HG02970 (cell line): ENCODE measurements around the gene CACNA2D3.

Source experiments
- ATAC-seq: cut with Tn5 transposase; IDR thresholded peaks from one replicate; pipeline ENCODE4 v1.9.1; 2021; ENCODE audit warnings: mild to moderate bottlenecking, moderate library complexity, moderate number of reproducible peaks; ENCODE audit not compliant: unreplicated experiment, low FRiP score

CACNA2D3 gene

DNA sequence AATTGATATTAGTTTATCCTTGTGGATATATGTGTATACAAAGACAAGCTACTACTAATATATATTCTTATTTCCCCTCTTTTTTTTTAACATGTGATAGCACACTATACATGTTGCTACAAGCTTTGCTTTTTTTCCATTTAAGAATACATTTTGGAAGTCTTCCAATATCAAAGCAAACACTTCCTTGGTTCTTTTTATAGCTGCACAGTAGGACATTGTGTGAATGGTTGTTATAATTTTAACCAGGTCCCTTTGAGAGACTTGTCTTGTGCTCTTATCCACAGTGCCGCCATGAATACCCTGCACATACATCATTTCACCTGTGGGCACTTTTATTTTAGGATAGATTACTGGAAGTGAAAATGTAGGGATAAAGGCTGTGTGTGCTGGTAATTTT lies 88.7 kb downstream of the CACNA2D3 start:
- ATAC-seq, result no peak

DNA sequence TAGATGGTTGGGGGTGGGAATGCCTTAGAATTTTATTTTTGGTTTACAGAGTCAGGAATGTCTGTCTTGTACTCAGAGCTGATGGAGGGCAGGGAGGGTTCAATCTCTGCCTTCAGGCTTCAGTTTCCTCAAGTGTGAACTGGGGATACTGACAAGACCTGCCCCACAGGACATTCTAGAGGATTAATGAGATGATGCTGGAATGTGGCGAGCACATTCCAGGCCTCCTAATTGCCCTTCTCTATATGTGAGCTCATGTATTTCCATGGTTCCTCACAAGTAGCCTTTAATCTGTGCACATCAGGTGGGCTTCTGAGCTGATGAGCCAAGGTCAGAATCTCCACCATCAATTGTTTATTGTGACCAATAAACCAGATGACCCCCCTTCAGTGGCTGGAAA lies 90.4 kb downstream of the CACNA2D3 start:
- no peak for ATAC-seq

DNA sequence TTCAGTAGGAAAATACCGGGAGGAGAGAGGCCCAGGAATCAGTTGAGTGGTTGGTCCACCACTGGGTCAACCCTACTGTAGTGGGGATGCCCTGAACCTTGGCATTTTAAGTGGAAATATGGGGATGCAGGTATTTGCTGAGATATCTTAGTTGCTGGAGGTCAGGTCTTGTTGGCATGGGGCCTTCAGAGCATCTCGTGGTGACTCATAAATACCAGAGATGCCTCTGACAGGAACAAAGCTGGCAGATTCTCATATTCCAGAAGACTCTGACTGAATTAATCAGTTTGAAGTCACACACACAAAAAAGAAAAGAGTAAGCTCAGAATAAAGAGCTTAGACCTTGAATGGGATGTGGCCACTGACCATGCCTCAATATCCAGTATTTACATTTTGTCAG lies 91.6 kb downstream of the CACNA2D3 start:
- no peak for ATAC-seq

DNA sequence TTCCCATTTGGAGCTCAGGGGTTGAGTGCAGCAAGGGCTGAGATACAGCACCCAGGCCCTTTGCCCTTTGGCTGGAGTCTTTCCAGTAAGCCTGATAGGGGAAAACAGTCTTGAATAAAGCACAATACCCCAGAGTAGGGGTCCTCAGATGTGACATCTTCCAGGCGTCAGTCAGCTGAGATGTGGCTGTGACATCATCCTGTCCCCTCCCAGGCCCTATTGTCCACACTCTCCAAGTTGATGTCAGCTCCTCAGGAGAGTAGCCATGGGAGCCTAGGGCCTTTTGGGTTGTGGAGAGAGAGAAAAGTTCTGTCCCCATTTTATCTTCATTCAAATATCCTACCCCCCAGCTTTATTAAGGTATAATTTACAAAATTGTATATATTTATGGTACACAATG lies 92.5 kb downstream of the CACNA2D3 start:
- ATAC-seq, result no peak

DNA sequence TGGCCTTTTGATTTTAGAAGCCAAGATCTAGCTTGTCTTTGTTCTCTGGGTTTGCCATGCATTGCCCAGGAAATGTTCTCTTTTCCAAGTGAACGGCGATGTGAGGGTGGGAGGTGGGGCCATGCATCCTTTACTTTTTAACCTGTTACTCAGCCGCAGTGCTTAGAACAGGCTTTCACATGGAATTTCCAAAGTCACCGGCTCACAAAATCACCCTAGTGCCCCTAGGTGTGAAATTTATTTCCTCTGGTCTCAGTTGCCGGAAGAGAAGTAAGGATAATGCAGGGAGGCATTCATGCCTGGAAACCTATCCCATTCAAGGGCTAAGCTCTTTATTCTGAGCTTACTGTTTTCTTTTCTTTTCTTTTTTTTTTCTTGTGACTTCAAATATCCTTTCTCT lies 93.2 kb downstream of the CACNA2D3 start:
- ATAC-seq, result no peak

DNA sequence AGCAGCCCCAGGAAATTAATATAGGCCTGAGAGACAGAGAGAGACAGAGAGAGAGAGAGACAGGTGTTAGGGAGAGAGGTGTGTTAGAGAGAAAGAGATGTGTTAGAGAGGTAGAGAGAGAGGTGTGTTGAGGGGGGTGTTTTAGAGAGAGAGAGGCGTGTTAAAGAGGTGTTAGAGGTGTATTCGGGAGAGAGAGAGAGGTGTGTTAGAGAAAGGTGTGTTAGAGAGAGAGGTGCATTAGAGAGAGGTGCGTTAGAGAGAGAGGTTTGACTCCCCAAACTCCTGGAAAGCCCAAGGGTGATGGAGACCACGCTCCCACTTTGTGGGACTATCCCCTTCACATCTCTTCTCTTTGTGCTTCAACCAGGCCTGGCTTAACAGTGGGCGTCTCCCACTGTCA lies 95.5 kb downstream of the CACNA2D3 start:
- no peak for ATAC-seq

DNA sequence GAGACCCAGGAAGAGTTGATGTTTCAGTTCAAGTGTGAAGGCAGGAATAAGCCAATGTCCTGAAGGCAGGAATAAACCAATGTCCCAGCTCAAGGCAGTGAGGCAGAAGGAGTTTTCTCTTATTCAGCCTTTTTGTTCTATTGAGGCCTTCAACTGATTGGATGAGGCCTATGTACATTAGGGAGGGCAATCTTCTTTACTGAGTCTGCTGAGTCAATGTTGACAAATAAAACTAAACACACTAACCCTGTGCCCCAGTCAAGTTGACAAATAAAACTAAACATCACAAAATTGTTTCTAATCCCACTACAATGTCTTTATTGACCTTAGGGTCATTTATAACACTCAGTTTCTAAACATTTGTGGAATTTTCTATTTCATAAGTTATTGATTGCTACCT lies 100.0 kb downstream of the CACNA2D3 start:
- no peak for ATAC-seq

DNA sequence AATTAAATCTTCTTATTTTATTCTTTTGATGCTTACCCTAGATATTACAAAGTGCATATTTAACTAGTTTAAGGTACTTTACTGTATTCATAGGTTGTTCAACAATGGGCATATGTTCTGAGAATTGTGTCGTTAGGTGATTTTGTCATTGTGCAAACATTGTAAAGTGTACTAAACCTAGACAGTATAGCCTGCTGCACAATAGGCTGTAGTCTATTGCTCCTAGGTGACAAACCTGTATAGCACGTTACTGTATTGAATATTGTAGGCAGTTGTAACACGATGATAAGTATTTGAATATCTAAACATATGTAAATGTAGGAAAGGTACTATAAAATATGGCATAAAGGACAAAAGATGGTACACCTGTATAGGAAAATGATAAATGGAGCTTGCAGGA lies 100.7 kb downstream of the CACNA2D3 start:
- no peak for ATAC-seq

DNA sequence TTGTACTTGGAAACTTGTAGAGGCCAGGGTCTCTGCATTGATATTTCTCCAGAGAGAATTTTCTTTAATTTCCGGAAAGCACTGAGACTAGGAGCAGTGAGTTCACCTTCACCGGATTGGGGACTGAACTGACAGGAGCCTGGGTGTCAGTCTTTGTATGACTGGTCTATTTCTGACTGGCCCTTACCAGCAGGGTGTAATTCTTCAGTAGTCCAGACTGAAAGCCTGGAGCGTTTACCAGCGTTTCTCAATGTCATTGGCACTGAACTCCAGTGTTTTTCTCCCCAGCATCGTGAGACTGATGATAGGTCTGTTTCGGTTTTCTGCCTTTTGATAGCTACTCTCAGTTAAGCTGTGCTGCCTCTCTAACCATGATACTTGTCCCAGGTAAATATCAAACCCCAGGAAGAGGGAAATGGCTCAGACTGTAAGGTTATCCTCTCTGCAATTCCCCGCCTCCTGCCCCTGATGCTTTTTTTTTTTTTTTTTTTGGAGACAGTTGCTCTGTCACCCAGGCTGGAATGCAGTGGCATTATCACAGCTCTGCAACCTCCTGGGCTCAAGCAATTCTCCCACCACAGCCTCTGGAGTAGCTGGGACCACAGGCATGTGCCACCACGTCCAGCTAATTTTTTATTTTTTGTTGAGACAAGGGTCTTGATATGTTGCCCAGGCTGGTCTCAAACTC lies 103.6 kb downstream of the CACNA2D3 start:
- no peak for ATAC-seq

DNA sequence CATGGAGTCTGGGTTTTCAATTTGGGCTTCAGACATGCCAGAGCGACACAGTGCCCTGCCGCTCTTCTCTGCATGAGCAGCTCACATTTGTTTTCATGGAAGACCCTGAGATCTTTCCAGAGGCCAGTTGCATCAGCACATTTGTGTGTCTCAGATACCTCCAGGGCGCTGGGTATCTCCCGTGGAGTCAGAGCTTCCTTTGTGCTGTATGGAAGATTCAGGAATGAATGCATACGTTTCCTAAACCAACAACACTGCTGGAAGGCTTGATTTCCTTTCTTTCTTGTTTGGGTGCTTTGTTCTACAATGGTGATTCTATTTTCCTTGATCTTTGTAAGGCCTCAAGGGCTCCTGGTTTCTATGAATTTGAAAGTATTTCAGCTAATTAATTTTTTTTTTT lies 106.5 kb downstream of the CACNA2D3 start:
- no peak for ATAC-seq

DNA sequence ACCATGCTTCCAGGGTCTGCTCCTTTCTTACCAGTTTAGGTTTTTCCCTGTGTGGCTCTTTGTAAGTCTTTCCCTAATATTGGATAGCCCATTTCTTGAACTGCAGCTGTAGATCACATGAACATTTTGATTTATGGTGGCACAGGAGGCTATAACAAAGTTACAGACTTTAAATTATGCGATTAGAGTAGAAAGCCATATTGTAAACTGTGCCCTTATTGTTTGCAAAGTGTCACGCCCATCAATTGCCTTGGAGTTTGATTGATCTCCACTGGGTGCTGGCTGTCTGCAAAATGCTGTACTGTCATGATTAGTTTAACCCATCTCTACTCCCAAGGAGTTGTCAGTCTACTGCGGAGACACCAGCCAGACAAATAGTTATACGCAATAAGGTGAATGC lies 110.3 kb downstream of the CACNA2D3 start:
- no peak for ATAC-seq

DNA sequence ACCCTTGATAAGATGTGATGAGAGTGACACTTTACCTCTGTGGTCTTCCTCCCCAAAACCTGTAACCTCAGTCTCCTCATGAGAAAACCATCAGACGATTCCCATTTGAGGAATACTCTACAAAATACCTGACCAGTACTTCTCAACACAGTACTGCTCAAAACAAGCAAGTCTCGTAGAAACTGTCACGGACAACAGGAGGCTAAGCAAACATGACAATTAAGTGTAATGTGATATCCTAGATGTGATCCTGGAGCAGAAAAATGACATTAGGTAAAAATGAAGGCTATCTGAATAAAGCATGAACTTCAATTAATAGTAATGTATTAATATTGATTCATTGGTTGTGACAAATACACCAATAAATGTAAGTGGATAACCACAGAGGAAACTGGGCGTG lies 113.6 kb downstream of the CACNA2D3 start:
- ATAC-seq, result no peak

DNA sequence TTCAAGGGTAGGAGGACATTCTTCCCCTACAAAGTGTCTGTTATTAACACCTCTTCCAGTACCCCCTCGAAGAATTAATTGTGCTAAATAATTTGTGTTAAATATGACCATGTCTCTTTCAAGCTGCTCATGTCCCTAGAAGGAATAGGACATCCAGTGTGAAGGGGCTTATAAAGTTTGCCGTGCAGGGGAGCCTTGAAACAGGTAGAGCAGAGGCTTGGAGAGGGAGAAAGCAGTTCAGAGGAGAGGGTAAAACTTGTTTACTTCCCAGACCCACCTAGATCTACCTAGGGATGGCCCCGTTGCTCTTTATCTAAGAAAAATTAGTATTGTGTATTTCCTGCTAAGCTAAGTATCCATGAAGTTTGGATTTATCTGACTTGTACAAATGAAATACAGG lies 114.8 kb downstream of the CACNA2D3 start:
- no peak for ATAC-seq

DNA sequence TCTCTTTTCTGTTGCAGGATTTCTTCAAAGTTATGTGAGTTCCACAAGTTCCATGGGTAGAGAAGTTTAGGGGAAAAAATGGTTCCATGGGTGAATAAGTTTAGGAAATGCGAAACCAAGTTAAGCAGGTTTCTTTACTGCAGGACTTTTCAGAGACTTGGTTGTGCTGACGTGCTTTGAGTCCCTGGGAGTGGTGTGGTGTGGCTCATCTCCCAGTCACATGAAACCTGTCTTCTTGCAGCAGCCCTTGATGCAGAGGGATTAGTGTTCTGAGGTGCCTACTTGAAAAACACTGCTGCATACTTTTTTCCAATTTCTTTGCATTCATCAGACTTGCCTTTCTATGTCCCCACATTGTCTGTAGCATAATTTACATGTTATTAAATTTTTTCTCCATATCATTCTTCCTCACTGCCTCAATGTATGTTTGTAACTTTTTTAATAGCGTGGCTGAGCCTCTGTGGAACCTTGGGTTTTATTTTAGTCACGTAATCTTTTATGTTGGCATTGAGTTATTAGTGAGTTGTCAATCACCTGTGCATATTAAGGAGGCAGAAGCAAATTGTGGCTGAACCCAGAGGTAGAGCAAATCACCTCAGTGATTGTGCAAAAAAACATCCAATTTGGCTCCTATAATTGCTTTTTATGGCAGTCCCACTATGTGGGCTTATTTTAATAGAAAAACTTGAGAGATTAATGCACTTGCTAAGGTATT lies 115.6 kb downstream of the CACNA2D3 start:
- ATAC-seq, result no peak

DNA sequence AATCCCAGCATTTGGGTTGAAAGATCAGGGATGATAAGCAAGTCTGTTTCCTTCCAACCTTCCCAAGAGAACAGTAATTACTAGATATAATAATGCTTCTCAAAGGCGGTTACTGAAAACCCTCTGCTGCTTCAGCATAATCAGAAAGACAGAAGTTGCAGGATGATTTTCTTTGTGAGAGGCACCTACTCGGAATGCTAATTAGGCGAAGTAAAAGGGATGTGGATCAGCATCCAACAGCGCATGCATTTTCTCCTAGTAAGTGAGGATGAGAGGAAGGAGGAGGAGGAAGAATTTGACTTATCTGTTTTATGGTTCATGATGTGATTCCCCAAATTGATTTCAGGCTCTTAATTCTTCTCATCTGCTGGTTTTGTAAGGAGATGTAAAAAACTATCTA lies 118.0 kb downstream of the CACNA2D3 start:
- ATAC-seq, result no peak

DNA sequence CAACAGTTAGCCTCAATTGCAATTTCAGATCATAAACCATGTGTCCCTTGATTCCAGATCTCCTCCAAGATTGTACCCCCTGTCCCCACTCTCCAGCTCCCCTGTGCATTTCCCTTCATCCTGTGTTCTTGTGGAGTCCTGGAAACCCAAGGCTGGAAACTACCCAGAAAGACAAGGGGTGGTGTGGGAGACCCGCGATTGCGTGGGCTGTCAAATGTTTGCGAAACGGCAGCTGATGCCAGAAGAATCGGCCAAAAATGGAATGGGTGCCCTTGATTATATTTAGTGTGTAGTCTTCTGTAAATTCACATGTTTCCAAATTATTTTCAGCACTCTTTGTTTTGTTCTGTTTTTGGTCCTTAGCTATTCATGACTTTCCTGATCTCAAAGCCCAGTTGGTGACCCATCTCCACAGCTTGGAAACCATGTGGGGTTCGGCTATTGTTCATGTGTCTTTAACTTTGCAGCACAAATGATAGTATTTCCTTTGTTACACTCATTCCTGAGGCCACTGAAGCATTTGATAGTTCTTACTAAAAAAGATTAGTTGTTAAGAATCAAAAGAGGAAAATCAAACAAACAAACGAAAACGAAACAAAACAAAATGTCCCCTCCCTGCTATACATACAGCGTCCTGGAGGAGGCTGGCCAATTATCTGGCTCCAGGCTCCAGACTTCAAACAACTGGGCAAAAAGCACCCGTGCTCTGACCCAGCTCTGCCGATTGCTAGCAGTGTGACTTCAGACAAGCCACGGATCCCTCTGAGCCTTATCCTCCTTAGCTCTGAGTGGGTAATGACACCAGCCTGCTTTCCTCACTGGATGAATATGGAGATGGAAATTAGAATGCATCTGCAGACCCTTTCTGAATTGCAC lies 120.9 kb downstream of the CACNA2D3 start:
- ATAC-seq, result no peak

DNA sequence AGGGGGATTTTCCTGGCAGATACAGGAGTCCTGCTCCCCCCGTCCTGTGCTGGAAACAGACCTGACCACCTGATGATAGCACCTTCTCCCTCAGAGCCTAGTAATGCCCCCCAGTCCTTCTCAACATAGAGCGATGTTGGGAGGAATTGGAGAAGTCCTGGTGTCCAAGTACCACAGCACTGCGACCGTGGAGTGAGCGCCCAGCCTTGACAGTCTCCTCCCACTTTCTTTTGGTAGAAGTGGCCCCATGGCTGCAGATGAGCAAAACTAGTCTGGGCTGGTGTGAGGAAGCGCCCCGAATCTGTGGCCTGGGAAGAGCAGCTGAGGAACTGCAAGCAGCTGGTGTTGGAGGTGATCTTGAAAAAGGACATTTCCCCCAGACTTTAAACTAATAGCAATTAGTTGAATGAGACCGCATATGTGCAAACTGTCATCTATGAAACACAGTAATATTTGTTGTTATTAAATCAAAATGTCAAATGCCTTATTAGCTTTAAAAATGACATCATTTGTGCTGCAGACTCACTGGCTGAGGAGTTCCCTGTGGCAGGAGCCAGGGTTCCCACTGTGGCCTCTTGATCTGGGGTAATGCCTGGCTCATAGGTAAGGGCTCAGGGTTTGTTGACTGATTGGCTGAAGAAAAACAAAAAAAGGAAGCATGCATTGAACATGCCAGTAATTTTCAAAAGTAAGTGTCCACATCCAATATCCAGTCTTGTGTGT lies 121.8 kb downstream of the CACNA2D3 start:
- ATAC-seq, result no peak

DNA sequence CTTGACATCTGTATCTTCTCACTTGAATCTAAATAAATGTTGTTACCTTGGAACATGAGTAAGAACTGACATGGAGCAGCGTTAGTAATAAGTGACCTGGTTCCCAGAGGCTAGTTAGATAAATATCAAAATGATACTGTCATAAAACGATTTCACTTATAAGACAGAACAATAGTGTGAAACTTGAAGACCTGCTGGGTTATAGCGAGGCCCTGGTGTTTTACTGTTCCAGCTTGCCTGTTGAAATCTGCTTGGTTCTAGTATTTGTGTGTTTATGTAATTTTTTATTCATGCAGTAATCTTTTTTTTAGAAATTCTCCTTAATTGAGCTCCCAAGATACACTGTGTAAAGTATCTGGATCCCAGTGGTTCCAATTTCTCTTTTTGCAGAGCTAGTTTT lies 129.4 kb downstream of the CACNA2D3 start:
- no peak for ATAC-seq

DNA sequence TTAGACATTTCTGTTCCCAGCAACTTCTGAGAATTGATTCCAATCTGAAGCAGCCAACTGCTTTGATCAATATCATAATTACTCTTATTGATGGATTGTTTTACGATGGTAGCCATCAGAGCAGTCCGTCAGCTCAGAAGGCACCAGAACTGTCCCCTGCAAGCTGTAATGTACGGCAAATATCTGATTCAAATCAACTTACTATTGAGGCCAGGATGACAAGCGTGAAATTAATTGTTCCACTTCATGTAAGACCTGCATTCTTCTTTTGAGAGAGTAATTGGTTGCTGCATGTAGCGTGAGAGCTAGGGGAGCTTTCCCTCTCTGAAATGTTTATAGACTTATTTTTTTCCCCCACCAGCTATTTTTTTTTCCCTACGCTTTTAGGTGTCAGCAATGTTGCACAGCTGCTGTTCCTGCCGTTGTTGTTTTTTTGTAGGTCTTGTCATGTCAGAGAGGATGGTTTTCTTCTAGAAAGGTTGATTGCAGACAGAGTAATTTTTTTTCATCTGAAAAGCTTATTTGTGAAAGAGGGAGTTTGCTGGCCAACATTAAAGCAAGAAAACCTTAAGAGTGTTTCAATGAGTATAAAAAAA lies 134.9 kb downstream of the CACNA2D3 start:
- no peak for ATAC-seq

DNA sequence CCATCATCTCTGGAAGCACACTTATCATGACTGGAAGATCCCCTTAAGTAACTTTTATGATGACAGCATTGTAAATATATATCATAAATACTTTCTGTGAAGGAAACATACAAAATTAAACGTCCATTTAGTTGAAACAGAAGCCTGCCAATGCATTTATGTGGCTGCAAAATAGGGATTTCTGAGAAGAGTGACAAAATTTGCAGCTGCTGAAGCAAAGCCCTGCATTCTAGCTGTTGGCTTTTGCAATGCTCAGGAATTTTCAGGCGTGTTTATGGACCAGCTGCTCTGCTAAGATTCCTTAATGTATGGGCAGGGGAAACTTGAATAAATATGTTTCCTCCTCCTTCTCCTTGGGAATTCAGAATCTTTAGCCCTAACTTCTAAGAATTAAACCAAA lies 137.3 kb downstream of the CACNA2D3 start:
- no peak for ATAC-seq
